Retinal pigment epithelial cell (primary cell): ENCODE measurements around the gene SPATA31A1.
"Not testable (repeated sequence)": the region's sequence is repeated elsewhere in the genome, so short reads cannot be mapped to it uniquely, and the experiment has no call there.

Experiments used
- DNase-seq: peaks from one replicate; pipeline ENCODE4 v3.0.0-alpha.2; 2010; ENCODE audit warnings: low read depth
- H3K4me3 ChIP-seq: 2 replicates; pipeline ENCODE4 v1.5.1; 2011; ENCODE audit warnings: mild to moderate bottlenecking, low read length, control low read depth, moderate library complexity

SPATA31A1 gene

GRCh38 chr9:39355369-39355768, at the start of gene SPATA31A1:
SPATA31A1 (plus strand) TSS chr9:39355669; CDS start chr9:39355731, 62 bp downstream.
- not testable (repeated sequence) for DNase-seq

DNA sequence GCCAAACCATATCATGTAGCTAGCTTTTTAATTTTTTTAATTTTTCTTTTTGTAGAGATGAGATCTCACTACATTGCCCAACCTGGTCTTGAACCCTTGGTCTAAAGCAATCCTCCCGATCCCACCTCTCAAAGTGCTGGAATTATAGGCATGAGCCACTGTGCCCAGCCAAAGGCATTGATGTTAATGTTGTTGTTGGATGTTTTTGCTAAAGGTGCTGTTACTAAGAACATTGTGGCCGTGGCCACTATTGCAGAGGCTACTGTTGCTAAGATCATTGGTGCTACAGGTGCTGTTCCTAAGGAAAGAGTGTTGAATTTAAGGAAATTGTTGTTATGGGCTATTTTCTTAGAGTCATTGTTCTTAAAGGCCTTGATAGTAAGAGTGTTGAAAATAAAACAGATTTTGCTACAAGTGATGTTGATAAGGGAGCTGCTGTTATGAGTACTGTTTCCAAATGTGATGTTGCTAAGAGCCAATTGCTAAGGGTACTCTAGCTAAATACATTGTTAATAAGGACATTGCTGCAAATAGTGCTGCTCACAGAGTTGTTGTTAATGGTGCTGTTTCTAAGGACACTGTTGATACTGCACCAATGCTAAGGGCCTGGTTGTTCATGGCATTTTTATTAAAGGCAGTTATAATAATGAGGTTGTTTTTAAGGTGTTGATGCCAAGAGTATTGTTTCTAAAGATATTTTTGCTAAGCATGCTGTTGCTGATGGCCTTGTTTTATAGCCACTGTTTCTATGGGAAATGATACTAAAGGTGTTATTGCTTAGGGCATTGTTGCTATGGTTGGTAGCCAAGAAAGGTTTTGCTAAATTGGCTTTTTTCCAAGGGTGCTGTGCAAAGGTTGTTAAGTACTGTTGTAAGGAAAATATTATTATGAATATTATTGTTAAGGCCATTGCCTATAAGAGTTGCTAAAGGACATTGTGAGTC, 52.1 kb downstream of the SPATA31A1 start:
- not testable (repeated sequence) for H3K4me3 ChIP-seq, DNase-seq

More at GRCh38 chr9:39355369-39355768, at the start of gene SPATA31A1:
- not testable (repeated sequence) for H3K4me3 ChIP-seq

DNA sequence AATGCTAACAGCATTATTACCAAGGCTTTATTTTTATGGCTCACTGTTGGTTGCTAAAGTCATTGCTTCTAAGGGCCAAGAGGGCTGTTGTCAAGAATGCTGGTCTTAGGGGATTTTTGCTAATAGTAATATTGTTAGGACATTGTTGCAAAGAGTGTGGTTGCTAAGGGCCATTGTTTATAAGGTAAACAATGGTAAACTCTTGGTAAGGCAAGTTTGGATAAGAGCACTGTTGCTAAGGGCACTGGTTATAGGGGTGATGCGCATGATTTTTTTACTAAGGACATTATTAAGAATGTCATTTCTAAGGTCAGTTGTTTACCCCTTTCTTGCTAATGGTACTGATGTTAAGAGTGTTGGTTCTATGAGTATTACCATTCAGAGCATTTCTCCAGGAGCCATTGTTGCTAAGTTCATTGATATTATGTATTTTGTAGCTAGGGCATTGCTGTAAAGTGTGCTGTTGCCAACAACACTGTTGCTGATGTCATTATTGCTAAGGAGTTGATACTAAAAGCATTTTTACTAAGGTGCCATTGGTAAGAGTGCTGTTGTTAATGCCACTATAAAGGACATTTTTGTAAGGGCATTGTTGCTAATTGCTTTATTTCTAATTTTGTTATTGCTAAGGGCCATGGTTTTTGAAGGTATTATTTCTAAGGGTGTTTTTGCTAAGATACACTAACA, 55.9 kb downstream of the SPATA31A1 start:
- not testable (repeated sequence) for H3K4me3 ChIP-seq

More for the DNA sequence above, 55.9 kb downstream of the SPATA31A1 start:
- not testable (repeated sequence) for DNase-seq
